SK-N-SH (cell line): Measurements from ENCODE around the gene SPDYE3. TPM values are rescaled to one million over a fixed set of nuclear protein-coding genes. Genes with fewer than 3 reads are reported as not detected.

Experiments used
- CTCF ChIA-PET: fragments of 300-600, 350-600 bp; formaldehyde crosslinking; extraction: SDS; loops from one replicate; lab custom pipeline; 2021; lab: Yijun Ruan, JAX
- POLR2A ChIA-PET: fragments of 350-600 bp; sonication (Branson Sonifier 250); formaldehyde crosslinking; extraction: SDS; loops from one replicate; lab custom pipeline; 2020; ENCODE audit warnings: antibody characterized with exemption, inconsistent platforms; lab: Yijun Ruan, JAX
- DNase-seq: peaks from one replicate; pipeline ENCODE4 v3.0.0; 2012
- H2AFZ ChIP-seq: fragments of 200-600 bp; sonication (generic); 2 replicates; pipeline ENCODE4 v1.8.1; 2016; ENCODE audit warnings: antibody characterized with exemption, mild to moderate bottlenecking, low read depth
- H3F3A ChIP-seq: fragments of 200-600 bp; sonication (generic); replicated peaks from 2 replicates; pipeline ENCODE3; 2016; ENCODE audit warnings: antibody characterized with exemption, mild to moderate bottlenecking; ENCODE audit not compliant: insufficient read depth
- H3K27ac ChIP-seq, 2 experiments: fragments of 200-500 bp in 1 of 2; fragments of 200-600 bp in 1 of 2; sonication (Bioruptor generic) in 1 of 2; sonication (generic), shearing (Covaris generic) in 1 of 2; 2 replicates each; pipeline versions ENCODE4 v1.5.1 to v1.6.1; 2014 to 2016; ENCODE audit warnings: low read depth in 2 of 2, inconsistent platforms in 1 of 2, low read length in 1 of 2, mild to moderate bottlenecking in 1 of 2, mixed read lengths in 1 of 2
- H3K27me3 ChIP-seq: fragments of 200-600 bp; sonication (generic), shearing (Covaris generic); 2 replicates; pipeline ENCODE4 v1.6.1; 2016; ENCODE audit warnings: mixed run types; ENCODE audit not compliant: insufficient read depth
- H3K36me3 ChIP-seq, 2 experiments: fragments of 200-500 bp in 1 of 2; fragments of 200-600 bp in 1 of 2; sonication (Bioruptor generic) in 1 of 2; sonication (generic) in 1 of 2; replicated peaks in 1 of 2; 2 replicates each; pipeline versions ENCODE3 to v1.5.1; 2014 to 2016; ENCODE audit warnings: low read length in 1 of 2, mild to moderate bottlenecking in 1 of 2; ENCODE audit not compliant: insufficient read depth in 2 of 2, control insufficient read depth in 1 of 2
- H3K4me1 ChIP-seq, 2 experiments: fragments of 200-500 bp in 1 of 2; fragments of 200-600 bp in 1 of 2; sonication (Bioruptor generic) in 1 of 2; sonication (generic), shearing (Covaris generic) in 1 of 2; 2 replicates each; pipeline versions ENCODE4 v1.5.1 to v1.6.1; 2014 to 2016; ENCODE audit warnings: low read depth in 1 of 2, low read length in 1 of 2, mixed run types in 1 of 2; ENCODE audit not compliant: insufficient read depth in 2 of 2, control insufficient read depth in 1 of 2
- H3K4me2 ChIP-seq: fragments of 200-600 bp; sonication (generic), shearing (Covaris generic); 2 replicates; pipeline ENCODE4 v1.6.1; 2017; ENCODE audit warnings: mixed run types
- H3K4me3 ChIP-seq, 2 experiments: fragments of 200-500 bp in 1 of 2; fragments of 200-600 bp in 1 of 2; sonication (Bioruptor generic) in 1 of 2; sonication (generic), shearing (Covaris generic) in 1 of 2; 2 replicates each; pipeline versions ENCODE4 v1.5.1 to v1.8.1; 2014 to 2016; ENCODE audit warnings: low read depth in 2 of 2, inconsistent platforms in 1 of 2, low read length in 1 of 2, mild to moderate bottlenecking in 1 of 2, mixed read lengths in 1 of 2, moderate library complexity in 1 of 2
- H3K79me2 ChIP-seq: fragments of 200-600 bp; sonication (generic); 2 replicates; pipeline ENCODE4 v1.8.1; 2017; ENCODE audit warnings: mild to moderate bottlenecking; ENCODE audit not compliant: insufficient read depth
- H3K9ac ChIP-seq: fragments of 200-600 bp; sonication (generic); 2 replicates; pipeline ENCODE4 v1.6.1; 2017; ENCODE audit warnings: mixed run types
- H3K9me2 ChIP-seq: fragments of 200-600 bp; sonication (generic); 2 replicates; pipeline ENCODE4 v1.6.1; 2017; ENCODE audit warnings: mixed run types
- H3K9me3 ChIP-seq: fragments of 200-600 bp; sonication (generic); 2 replicates; pipeline ENCODE4 v1.6.1; 2017; ENCODE audit warnings: mixed run types, mild to moderate bottlenecking, moderate library complexity
- H4K20me1 ChIP-seq: fragments of 200-600 bp; sonication (generic); 2 replicates; pipeline ENCODE4 v1.6.1; 2017; ENCODE audit warnings: mild to moderate bottlenecking, mixed run types; ENCODE audit not compliant: insufficient read depth
- CHD2 ChIP-seq: fragments of 150-350 bp; IDR thresholded peaks from 2 replicates; pipeline ENCODE4 v1.6.1; 2018; ENCODE audit warnings: low read length; ENCODE audit not compliant: partially characterized antibody
- ELF1 ChIP-seq: IDR thresholded peaks from 2 replicates; pipeline ENCODE4 v1.4.0; 2012
- EP300 ChIP-seq, 2 experiments: IDR thresholded peaks; 2 replicates each; pipeline versions ENCODE4 v1.4.0 to v1.6.1; 2012; ENCODE audit warnings: borderline replicate concordance in 1 of 2, low read depth in 1 of 2, low read length in 1 of 2
- FOXM1 ChIP-seq: IDR thresholded peaks from 2 replicates; pipeline ENCODE4 v1.4.0; 2012; ENCODE audit warnings: low read depth, mild to moderate bottlenecking
- GABPA ChIP-seq: IDR thresholded peaks from 2 replicates; pipeline ENCODE4 v1.4.0; 2012; ENCODE audit warnings: low read depth, mild to moderate bottlenecking
- GATA2 ChIP-seq: sonication (generic); formaldehyde crosslinking; IDR thresholded peaks from 2 replicates; pipeline ENCODE4 v1.5.0; 2020; ENCODE audit warnings: mild to moderate bottlenecking, missing genetic modification reagents
- JUND ChIP-seq: IDR thresholded peaks from 2 replicates; pipeline ENCODE4 v1.4.0; 2012
- MAX ChIP-seq: IDR thresholded peaks from 2 replicates; pipeline ENCODE4 v1.4.0; 2012; ENCODE audit warnings: low read depth
- NFIC ChIP-seq: IDR thresholded peaks from 2 replicates; pipeline ENCODE4 v1.4.0; 2012; ENCODE audit warnings: borderline replicate concordance
- NRF1 ChIP-seq: IDR thresholded peaks from 2 replicates; pipeline ENCODE4 v1.6.1; 2012; ENCODE audit warnings: low read depth, mild to moderate bottlenecking, low read length
- RFX5 ChIP-seq: IDR thresholded peaks from 2 replicates; pipeline ENCODE4 v1.6.1; 2012; ENCODE audit warnings: mild to moderate bottlenecking, improper control_type of control experiment, low read length
- TAF1 ChIP-seq: IDR thresholded peaks from 2 replicates; pipeline ENCODE4 v1.6.1; 2012; ENCODE audit warnings: low read depth, mild to moderate bottlenecking, low read length, moderate library complexity, borderline replicate concordance
- TEAD4 ChIP-seq: IDR thresholded peaks from 2 replicates; pipeline ENCODE4 v1.4.0; 2012; ENCODE audit warnings: mild to moderate bottlenecking, borderline replicate concordance; ENCODE audit not compliant: insufficient read depth
- USF1 ChIP-seq: IDR thresholded peaks from 2 replicates; pipeline ENCODE4 v1.4.0; 2012; ENCODE audit warnings: low read depth, borderline replicate concordance
- ZBTB33 ChIP-seq: IDR thresholded peaks from 2 replicates; pipeline ENCODE4 v1.4.0; 2012; ENCODE audit warnings: low read depth, borderline replicate concordance
- polyA plus RNA-seq, 3 experiments: library from polyadenylated mRNA; depleted of rRNA; stranded (reverse); fragments of >200 nt; gene quantifications; 2 replicates each; pipeline ENCODE4 v1.2.3, GENCODE V29; 2012
- TF ChIP-seq, protein P1 (sequence below): IDR thresholded peaks from 2 replicates; pipeline ENCODE4 v1.6.1; 2012; ENCODE audit warnings: mild to moderate bottlenecking, low read depth, low read length, moderate library complexity

SPDYE3 gene
- polyA plus RNA-seq, 1 of the 3 experiments (the other 2 are of a cell fraction) = not detected

- no peak for TF ChIP-seq ELF1
- no peak for TF ChIP-seq USF1
- TF ChIP-seq TAF1 = no peak
These were observed 39.4 kb downstream of the SPDYE3 start (continued) for GRCh38 chr7:100346921-100347320.

DNA sequence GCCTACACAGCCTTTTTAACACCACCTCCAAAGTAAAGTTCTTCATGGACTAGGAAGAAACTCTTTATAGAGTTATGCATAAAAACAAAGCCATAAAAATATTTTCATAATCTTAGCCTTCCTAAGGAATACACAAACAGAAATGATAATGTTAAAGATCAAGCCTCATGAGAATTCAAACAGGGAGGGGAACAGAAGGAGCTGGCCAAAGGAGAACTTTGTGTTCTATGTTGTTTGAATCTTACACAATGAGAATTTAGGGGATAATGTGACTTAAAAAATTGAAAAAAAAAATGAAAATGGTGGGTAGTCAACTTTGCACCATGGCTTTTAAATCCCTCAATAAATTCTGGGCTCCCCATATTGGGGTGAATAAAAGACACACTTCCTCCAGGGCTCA, 41.3 kb downstream of the SPDYE3 start:
- H3K36me3 ChIP-seq = peaks cover 55 to 66% of the 10 kb centered on the region in 2 experiments
- ChIA-PET POLR2A (no interaction called here), CTCF (interaction anchor here (0.6 to 2.0 kb wide), 3 partner anchors 10 to 59 kb away, joined by 3 to 4 read pairs (median 4); no protein-coding TSS in a partner anchor)

More for the DNA sequence above, 41.3 kb downstream of the SPDYE3 start:
- Histone ChIP-seq H3K4me2 (no peak overlapping the region), H3K9ac (no peak overlapping the region), H3K79me2 (peaks cover 36% of the 10 kb centered on the region), H3K27ac (no peak overlapping the region), H4K20me1 (peaks cover 18% of the 10 kb centered on the region), H3K9me3 (no peaks in the 10 kb centered on the region), H3K9me2 (no peaks in the 10 kb centered on the region), H3K27me3 (no peaks in the 10 kb centered on the region), H2AFZ (no peak overlapping the region), H3K4me3 (no peak overlapping the region), H3K4me1 (peaks cover 0 to 6% of the 10 kb centered on the region in 2 experiments; a peak in 2 of 4 replicates), H3F3A (peaks cover 10% of the 10 kb centered on the region)
- TF ChIP-seq RFX5 = no peak
- no peak for TF ChIP-seq NFIC
- TF ChIP-seq EP300 (IDR thresholded peaks at IDR 0.05; ENCODE audit: borderline replicate concordance in 1 of 2, low read depth in 1 of 2, low read length in 1 of 2) = no peak
- TF ChIP-seq TEAD4 = no peak
- TF ChIP-seq NRF1 = no peak
- no peak for TF ChIP-seq USF1
- TF ChIP-seq FOXM1 = no peak
- no peak for TF ChIP-seq TAF1
- no peak for TF ChIP-seq ZBTB33
- TF ChIP-seq MAX = no peak
- no peak for TF ChIP-seq GATA2
- TF ChIP-seq, protein P1, sequence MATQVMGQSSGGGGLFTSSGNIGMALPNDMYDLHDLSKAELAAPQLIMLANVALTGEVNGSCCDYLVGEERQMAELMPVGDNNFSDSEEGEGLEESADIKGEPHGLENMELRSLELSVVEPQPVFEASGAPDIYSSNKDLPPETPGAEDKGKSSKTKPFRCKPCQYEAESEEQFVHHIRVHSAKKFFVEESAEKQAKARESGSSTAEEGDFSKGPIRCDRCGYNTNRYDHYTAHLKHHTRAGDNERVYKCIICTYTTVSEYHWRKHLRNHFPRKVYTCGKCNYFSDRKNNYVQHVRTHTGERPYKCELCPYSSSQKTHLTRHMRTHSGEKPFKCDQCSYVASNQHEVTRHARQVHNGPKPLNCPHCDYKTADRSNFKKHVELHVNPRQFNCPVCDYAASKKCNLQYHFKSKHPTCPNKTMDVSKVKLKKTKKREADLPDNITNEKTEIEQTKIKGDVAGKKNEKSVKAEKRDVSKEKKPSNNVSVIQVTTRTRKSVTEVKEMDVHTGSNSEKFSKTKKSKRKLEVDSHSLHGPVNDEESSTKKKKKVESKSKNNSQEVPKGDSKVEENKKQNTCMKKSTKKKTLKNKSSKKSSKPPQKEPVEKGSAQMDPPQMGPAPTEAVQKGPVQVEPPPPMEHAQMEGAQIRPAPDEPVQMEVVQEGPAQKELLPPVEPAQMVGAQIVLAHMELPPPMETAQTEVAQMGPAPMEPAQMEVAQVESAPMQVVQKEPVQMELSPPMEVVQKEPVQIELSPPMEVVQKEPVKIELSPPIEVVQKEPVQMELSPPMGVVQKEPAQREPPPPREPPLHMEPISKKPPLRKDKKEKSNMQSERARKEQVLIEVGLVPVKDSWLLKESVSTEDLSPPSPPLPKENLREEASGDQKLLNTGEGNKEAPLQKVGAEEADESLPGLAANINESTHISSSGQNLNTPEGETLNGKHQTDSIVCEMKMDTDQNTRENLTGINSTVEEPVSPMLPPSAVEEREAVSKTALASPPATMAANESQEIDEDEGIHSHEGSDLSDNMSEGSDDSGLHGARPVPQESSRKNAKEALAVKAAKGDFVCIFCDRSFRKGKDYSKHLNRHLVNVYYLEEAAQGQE = no peak
- no peak for TF ChIP-seq CHD2
- TF ChIP-seq GABPA = no peak
- no peak for TF ChIP-seq JUND
- no peak for DNase-seq
